Neural cell (in vitro differentiated cells): ENCODE measurements around the gene LDLRAD4. TPM values are rescaled to one million over a fixed set of nuclear protein-coding genes. Genes with fewer than 3 reads are reported as not detected.

Experiments
- H2AFZ ChIP-seq: fragments of 200-600, 300-800 bp; sonication (generic), shearing (Covaris generic); 2 replicates; pipeline ENCODE4 v1.6.0; 2014; ENCODE audit warnings: low read depth, mild to moderate bottlenecking, antibody characterized with exemption, low read length, moderate library complexity
- H3F3A ChIP-seq: fragments of 200-600 bp; shearing (Covaris generic); 2 replicates; pipeline ENCODE4 v1.6.1; 2016; ENCODE audit warnings: mild to moderate bottlenecking, moderate library complexity, mixed read lengths, antibody characterized with exemption, low read length; ENCODE audit not compliant: insufficient read depth, poor library complexity, severe bottlenecking
- H3K27ac ChIP-seq: fragments of 200-600, 300-800 bp; sonication (generic), shearing (Covaris generic); 2 replicates; pipeline ENCODE4 v1.5.1; 2014; ENCODE audit warnings: mild to moderate bottlenecking, low read length, moderate library complexity
- H3K27me3 ChIP-seq: fragments of 300-800, 200-600 bp; sonication (generic), shearing (Covaris generic); 2 replicates; pipeline ENCODE4 v1.6.0; 2014; ENCODE audit warnings: mild to moderate bottlenecking, low read depth, low read length, moderate library complexity; ENCODE audit not compliant: insufficient read depth
- H3K36me3 ChIP-seq: fragments of 300-800, 200-600 bp; sonication (generic), shearing (Covaris generic); 2 replicates; pipeline ENCODE4 v1.5.1; 2014; ENCODE audit warnings: mild to moderate bottlenecking, antibody characterized with exemption, low read length, moderate library complexity; ENCODE audit not compliant: insufficient read depth
- H3K4me2 ChIP-seq: fragments of 300-800, 200-600 bp; sonication (generic), shearing (Covaris generic); 2 replicates; pipeline ENCODE4 v1.6.0; 2014; ENCODE audit warnings: mild to moderate bottlenecking, low read length
- H3K4me3 ChIP-seq: fragments of 300-800, 200-600 bp; sonication (generic), shearing (Covaris generic); 2 replicates; pipeline ENCODE4 v1.5.1; 2014; ENCODE audit warnings: mild to moderate bottlenecking, low read length, moderate library complexity
- H3K79me2 ChIP-seq: fragments of 200-600 bp; shearing (Covaris generic); replicated peaks from 2 replicates; pipeline ENCODE4 v1.6.0; 2014; ENCODE audit warnings: mild to moderate bottlenecking, low read length, moderate library complexity; ENCODE audit not compliant: insufficient read depth
- H3K9ac ChIP-seq: fragments of 300-800, 200-600 bp; sonication (generic), shearing (Covaris generic); 2 replicates; pipeline ENCODE4 v1.6.1; 2016; ENCODE audit warnings: mild to moderate bottlenecking, low read length, mixed read lengths
- H3K9me2 ChIP-seq: fragments of 200-600 bp; shearing (Covaris generic); 2 replicates; pipeline ENCODE4 v1.6.1; 2016; ENCODE audit warnings: mild to moderate bottlenecking, low read length, mixed read lengths; ENCODE audit not compliant: insufficient read depth
- H3K9me3 ChIP-seq: fragments of 200-600, 300-800 bp; sonication (generic), shearing (Covaris generic); 2 replicates; pipeline ENCODE4 v1.6.1; 2016; ENCODE audit warnings: mild to moderate bottlenecking, mixed run types, low read length, moderate library complexity, mixed read lengths
- H4K20me1 ChIP-seq: fragments of 200-600 bp; shearing (Covaris generic); 2 replicates; pipeline ENCODE4 v1.6.1; 2016; ENCODE audit warnings: mild to moderate bottlenecking, mixed run types; ENCODE audit not compliant: insufficient read depth
- EP300 ChIP-seq: fragments of 450-650 bp; conservative IDR thresholded peaks from 2 replicates; pipeline ENCODE4 v1.6.1; 2014; ENCODE audit warnings: antibody characterized with exemption, mild to moderate bottlenecking, moderate library complexity; ENCODE audit not compliant: poor library complexity, severe bottlenecking
- EZH2 ChIP-seq: fragments of 200-600, 300-800 bp; shearing (Covaris generic), sonication (generic); IDR thresholded peaks from 2 replicates; pipeline ENCODE4 v1.6.1; 2014; ENCODE audit warnings: antibody characterized with exemption, low read length, borderline replicate concordance, mild to moderate bottlenecking; ENCODE audit not compliant: insufficient read depth, poor library complexity, severe bottlenecking
- MXI1 ChIP-seq: fragments of 450-650 bp; conservative IDR thresholded peaks from 2 replicates; pipeline ENCODE4 v1.6.1; 2014; ENCODE audit warnings: antibody characterized with exemption, mild to moderate bottlenecking; ENCODE audit not compliant: poor library complexity, severe bottlenecking
- POLR2AphosphoS5 ChIP-seq: IDR thresholded peaks from 2 replicates; pipeline ENCODE4 v1.6.1; 2012
- RAD21 ChIP-seq: fragments of 450-650 bp; conservative IDR thresholded peaks from 2 replicates; pipeline ENCODE4 v1.6.1; 2014; ENCODE audit warnings: antibody characterized with exemption, mild to moderate bottlenecking, moderate library complexity
- SMC3 ChIP-seq: fragments of 450-650 bp; conservative IDR thresholded peaks from 2 replicates; pipeline ENCODE4 v1.6.1; 2014; ENCODE audit warnings: antibody characterized with exemption, mild to moderate bottlenecking, moderate library complexity; ENCODE audit not compliant: poor library complexity
- TAF1 ChIP-seq: IDR thresholded peaks from 2 replicates; pipeline ENCODE4 v1.6.1; 2012; ENCODE audit warnings: low read depth
- polyA plus RNA-seq: library from polyadenylated mRNA; depleted of rRNA; stranded (reverse); fragments of >200 nt; gene quantifications from 2 replicates; pipeline ENCODE4 v1.2.3, GENCODE V29; 2014
- TF ChIP-seq, protein P1 (sequence below): fragments of 450-650 bp; IDR thresholded peaks from 2 replicates; pipeline ENCODE4 v1.5.1; 2014; ENCODE audit warnings: antibody characterized with exemption, mild to moderate bottlenecking, moderate library complexity; ENCODE audit not compliant: poor library complexity, severe bottlenecking
- TF ChIP-seq, protein P2 (sequence below): IDR thresholded peaks from 2 replicates; pipeline ENCODE4 v1.6.1; 2012; ENCODE audit warnings: borderline replicate concordance

The LDLRAD4 gene
- polyA plus RNA-seq, 1 donor from 2014 or later = 3.7 TPM

DNA sequence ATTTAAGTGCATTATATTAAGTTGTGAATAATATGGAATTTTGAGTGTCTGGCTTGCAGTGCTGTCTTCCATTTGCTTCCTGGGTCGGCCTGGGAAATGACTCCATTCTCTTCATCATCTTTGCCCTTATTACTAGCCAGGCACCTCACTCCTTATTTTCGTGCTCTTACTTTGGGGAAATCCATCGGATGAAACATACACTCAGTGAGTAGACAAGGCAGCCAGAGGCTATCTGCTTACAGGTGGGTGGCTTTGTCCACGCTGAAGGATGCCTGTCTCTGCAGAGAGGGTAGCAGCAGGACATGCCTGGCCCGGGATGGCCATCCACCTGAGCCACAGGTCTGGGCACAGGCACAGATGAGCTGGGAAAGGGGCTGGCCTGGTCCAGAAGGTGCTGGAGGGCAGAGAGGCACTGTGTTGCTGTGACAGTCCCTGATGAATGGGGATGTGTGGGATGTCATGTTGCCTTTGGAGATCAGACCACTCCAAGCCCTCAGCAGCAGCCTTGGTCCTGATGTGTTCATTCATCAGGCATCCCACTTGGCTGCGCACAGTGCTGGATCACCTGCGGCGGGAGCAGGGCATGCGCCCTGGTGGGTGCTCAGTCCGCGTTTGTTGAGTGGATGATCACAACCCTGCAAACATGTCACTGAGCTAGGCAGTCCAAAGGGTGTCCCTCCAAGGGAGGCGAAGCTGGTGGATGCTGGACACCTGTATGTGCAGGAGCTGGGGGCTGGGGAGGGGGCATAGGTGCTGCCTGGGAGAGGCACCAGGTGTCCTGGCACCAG lies 236.0 kb downstream of the LDLRAD4 start:
- Histone ChIP-seq H3K9me3 (no peaks in the 10 kb centered on the region), H3K4me2 (no peak overlapping the region), H3F3A (no peaks in the 10 kb centered on the region), H4K20me1 (no peaks in the 10 kb centered on the region), H3K9me2 (no peaks in the 10 kb centered on the region), H3K79me2 (no peaks in the 10 kb centered on the region), H3K9ac (no peak overlapping the region), H3K36me3 (no peaks in the 10 kb centered on the region), H3K27me3 (no peaks in the 10 kb centered on the region), H3K4me3 (no peak overlapping the region), H3K27ac (no peak overlapping the region), H2AFZ (no peak overlapping the region)
- TF ChIP-seq TAF1 (no peak), RAD21 (no peak), MXI1 (no peak), EP300 (no peak), SMC3 (no peak), POLR2AphosphoS5 (no peak), EZH2 (no peak)
- TF ChIP-seq, protein P1, sequence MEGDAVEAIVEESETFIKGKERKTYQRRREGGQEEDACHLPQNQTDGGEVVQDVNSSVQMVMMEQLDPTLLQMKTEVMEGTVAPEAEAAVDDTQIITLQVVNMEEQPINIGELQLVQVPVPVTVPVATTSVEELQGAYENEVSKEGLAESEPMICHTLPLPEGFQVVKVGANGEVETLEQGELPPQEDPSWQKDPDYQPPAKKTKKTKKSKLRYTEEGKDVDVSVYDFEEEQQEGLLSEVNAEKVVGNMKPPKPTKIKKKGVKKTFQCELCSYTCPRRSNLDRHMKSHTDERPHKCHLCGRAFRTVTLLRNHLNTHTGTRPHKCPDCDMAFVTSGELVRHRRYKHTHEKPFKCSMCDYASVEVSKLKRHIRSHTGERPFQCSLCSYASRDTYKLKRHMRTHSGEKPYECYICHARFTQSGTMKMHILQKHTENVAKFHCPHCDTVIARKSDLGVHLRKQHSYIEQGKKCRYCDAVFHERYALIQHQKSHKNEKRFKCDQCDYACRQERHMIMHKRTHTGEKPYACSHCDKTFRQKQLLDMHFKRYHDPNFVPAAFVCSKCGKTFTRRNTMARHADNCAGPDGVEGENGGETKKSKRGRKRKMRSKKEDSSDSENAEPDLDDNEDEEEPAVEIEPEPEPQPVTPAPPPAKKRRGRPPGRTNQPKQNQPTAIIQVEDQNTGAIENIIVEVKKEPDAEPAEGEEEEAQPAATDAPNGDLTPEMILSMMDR = no peak
- TF ChIP-seq, protein P2, sequence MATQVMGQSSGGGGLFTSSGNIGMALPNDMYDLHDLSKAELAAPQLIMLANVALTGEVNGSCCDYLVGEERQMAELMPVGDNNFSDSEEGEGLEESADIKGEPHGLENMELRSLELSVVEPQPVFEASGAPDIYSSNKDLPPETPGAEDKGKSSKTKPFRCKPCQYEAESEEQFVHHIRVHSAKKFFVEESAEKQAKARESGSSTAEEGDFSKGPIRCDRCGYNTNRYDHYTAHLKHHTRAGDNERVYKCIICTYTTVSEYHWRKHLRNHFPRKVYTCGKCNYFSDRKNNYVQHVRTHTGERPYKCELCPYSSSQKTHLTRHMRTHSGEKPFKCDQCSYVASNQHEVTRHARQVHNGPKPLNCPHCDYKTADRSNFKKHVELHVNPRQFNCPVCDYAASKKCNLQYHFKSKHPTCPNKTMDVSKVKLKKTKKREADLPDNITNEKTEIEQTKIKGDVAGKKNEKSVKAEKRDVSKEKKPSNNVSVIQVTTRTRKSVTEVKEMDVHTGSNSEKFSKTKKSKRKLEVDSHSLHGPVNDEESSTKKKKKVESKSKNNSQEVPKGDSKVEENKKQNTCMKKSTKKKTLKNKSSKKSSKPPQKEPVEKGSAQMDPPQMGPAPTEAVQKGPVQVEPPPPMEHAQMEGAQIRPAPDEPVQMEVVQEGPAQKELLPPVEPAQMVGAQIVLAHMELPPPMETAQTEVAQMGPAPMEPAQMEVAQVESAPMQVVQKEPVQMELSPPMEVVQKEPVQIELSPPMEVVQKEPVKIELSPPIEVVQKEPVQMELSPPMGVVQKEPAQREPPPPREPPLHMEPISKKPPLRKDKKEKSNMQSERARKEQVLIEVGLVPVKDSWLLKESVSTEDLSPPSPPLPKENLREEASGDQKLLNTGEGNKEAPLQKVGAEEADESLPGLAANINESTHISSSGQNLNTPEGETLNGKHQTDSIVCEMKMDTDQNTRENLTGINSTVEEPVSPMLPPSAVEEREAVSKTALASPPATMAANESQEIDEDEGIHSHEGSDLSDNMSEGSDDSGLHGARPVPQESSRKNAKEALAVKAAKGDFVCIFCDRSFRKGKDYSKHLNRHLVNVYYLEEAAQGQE = no peak

DNA sequence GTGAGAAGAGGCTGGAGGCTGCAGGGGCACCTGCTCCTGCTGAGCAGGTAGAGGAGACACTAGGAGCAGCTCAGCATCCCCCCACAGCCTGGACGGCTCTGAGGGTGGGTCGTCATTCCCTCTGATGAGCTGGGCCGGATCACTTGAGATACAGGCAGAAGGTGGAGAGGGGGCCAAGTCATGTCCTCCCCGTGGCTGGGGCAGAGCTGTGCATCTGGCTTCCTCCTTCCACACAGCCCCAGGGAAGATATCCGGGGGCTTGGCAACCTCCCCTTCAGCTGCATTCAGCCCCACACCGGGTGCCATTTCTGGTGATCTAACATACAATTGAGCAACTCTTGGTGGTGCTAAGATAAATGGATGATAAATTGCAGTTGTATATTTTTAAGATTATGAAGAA lies 236.9 kb downstream of the LDLRAD4 start:
- Histone ChIP-seq H3K36me3 (no peaks in the 10 kb centered on the region), H3K4me2 (no peak overlapping the region), H3F3A (no peaks in the 10 kb centered on the region), H3K27me3 (no peaks in the 10 kb centered on the region), H3K4me3 (no peak overlapping the region), H4K20me1 (no peaks in the 10 kb centered on the region), H2AFZ (no peak overlapping the region), H3K9ac (no peak overlapping the region), H3K27ac (no peak overlapping the region), H3K9me3 (no peaks in the 10 kb centered on the region), H3K9me2 (no peaks in the 10 kb centered on the region), H3K79me2 (no peaks in the 10 kb centered on the region)
- TF ChIP-seq TAF1 (no peak), EZH2 (no peak), RAD21 (no peak), SMC3 (no peak), EP300 (no peak), MXI1 (no peak)
- TF ChIP-seq, protein P1 = no peak
- TF ChIP-seq, protein P2 = no peak
